IMR-90 (cell line): Measurements from ENCODE around the gene GYPB. TPM values are rescaled to one million over a fixed set of nuclear protein-coding genes. Genes with fewer than 3 reads are reported as not detected.
"Not testable (repeated sequence)": the region's sequence is repeated elsewhere in the genome, so short reads cannot be mapped to it uniquely, and the experiment has no call there.

Source experiments
- ATAC-seq: fragments of 200-7000 bp; cut with Tn5 transposase; 2 replicates; pipeline ENCODE4 v1.9.1; 2020; ENCODE audit warnings: low read depth, mild to moderate bottlenecking, moderate library complexity
- BruUV-seq: library from RNA; stranded (reverse); fragments of 400-500 nt; replicated peaks from 2 replicates; lab custom pipeline; 2021; lab: Mats Ljungman, UMichigan
- CTCF ChIA-PET: fragments of 300-600 bp; formaldehyde crosslinking; extraction: SDS; loops from one replicate; lab custom pipeline; 2021; ENCODE audit warnings: antibody characterized with exemption; lab: Yijun Ruan, JAX
- POLR2A ChIA-PET: fragments of 300-600 bp; sonication (Branson Sonifier 250); formaldehyde crosslinking; loops from one replicate; lab custom pipeline; 2022; ENCODE audit warnings: antibody characterized with exemption; ENCODE audit not compliant: unreplicated experiment; lab: Charles Lee
- DNase-seq: peaks from one replicate; pipeline ENCODE4 v3.0.0; 2013
- H2AFZ ChIP-seq: replicated peaks from 2 replicates; pipeline ENCODE3; 2013; ENCODE audit warnings: low read length, mild to moderate bottlenecking; ENCODE audit not compliant: poor library complexity
- H2AK5ac ChIP-seq: 2 replicates; pipeline ENCODE4 v1.6.1; 2013; ENCODE audit warnings: low read depth, low read length, inconsistent platforms
- H2AK9ac ChIP-seq: replicated peaks from 2 replicates; pipeline ENCODE3; 2013; ENCODE audit warnings: mild to moderate bottlenecking, low read depth, low read length, moderate library complexity; ENCODE audit not compliant: poor library complexity
- H2BK120ac ChIP-seq: 2 replicates; pipeline ENCODE4 v1.6.1; 2013; ENCODE audit warnings: low read depth, low read length, inconsistent platforms
- H2BK15ac ChIP-seq: 3 replicates; pipeline ENCODE4 v1.6.1; 2013; ENCODE audit warnings: low read depth, low read length, inconsistent platforms
- H2BK20ac ChIP-seq: 2 replicates; pipeline ENCODE4 v1.6.1; 2013; ENCODE audit warnings: low read depth, mild to moderate bottlenecking, inconsistent platforms, low read length, moderate library complexity
- H2BK5ac ChIP-seq: 2 replicates; pipeline ENCODE4 v1.6.1; 2013; ENCODE audit warnings: mild to moderate bottlenecking, low read depth, low read length, inconsistent platforms; ENCODE audit not compliant: poor library complexity, severe bottlenecking
- H3K14ac ChIP-seq: replicated peaks from 2 replicates; pipeline ENCODE4 v1.6.1; 2013; ENCODE audit warnings: low read depth, low read length, inconsistent platforms
- H3K18ac ChIP-seq: 2 replicates; pipeline ENCODE4 v1.6.1; 2013; ENCODE audit warnings: low read depth, low read length, control low read depth
- H3K23ac ChIP-seq: 2 replicates; pipeline ENCODE4 v1.6.1; 2013; ENCODE audit warnings: low read depth, low read length, inconsistent platforms
- H3K27ac ChIP-seq: 2 replicates; pipeline ENCODE4 v1.5.1; 2013; ENCODE audit warnings: mild to moderate bottlenecking, control low read depth, low read length; ENCODE audit not compliant: insufficient read depth
- H3K27me3 ChIP-seq: 2 replicates; pipeline ENCODE4 v1.6.1; 2013; ENCODE audit warnings: low read length; ENCODE audit not compliant: control insufficient read depth, insufficient read depth
- H3K36me3 ChIP-seq: 2 replicates; pipeline ENCODE4 v1.6.1; 2013; ENCODE audit warnings: low read length, mixed read lengths; ENCODE audit not compliant: control insufficient read depth, insufficient read depth
- H3K4ac ChIP-seq: 2 replicates; pipeline ENCODE4 v1.6.1; 2013; ENCODE audit warnings: low read depth, low read length, inconsistent platforms
- H3K4me1 ChIP-seq: 2 replicates; pipeline ENCODE4 v1.6.1; 2013; ENCODE audit warnings: low read length, mixed read lengths; ENCODE audit not compliant: control insufficient read depth, insufficient read depth
- H3K4me2 ChIP-seq: 2 replicates; pipeline ENCODE4 v1.6.1; 2013; ENCODE audit warnings: low read depth, mild to moderate bottlenecking, control low read depth, low read length, moderate library complexity
- H3K4me3 ChIP-seq: 2 replicates; pipeline ENCODE4 v1.5.1; 2013; ENCODE audit warnings: low read depth, mild to moderate bottlenecking, control low read depth, low read length, moderate library complexity; ENCODE audit not compliant: insufficient read depth
- H3K56ac ChIP-seq: 2 replicates; pipeline ENCODE4 v1.6.1; 2013; ENCODE audit warnings: low read length, inconsistent platforms; ENCODE audit not compliant: insufficient read depth; ENCODE audit errors: extremely low read depth
- H3K79me1 ChIP-seq, 2 experiments: 2 replicates each; pipeline ENCODE4 v1.6.1; 2013; ENCODE audit warnings: low read length in 2 of 2, inconsistent platforms in 1 of 2, low read depth in 1 of 2
- H3K9ac ChIP-seq: 2 replicates; pipeline ENCODE4 v1.6.1; 2013; ENCODE audit warnings: low read depth, low read length, control low read depth
- H3K9me1 ChIP-seq: 2 replicates; pipeline ENCODE4 v1.6.1; 2013; ENCODE audit warnings: low read length, inconsistent platforms; ENCODE audit not compliant: insufficient read depth
- H3K9me3 ChIP-seq: 2 replicates; pipeline ENCODE4 v1.6.1; 2013; ENCODE audit warnings: low read length; ENCODE audit not compliant: control insufficient read depth, insufficient read depth
- H4K20me1 ChIP-seq: 2 replicates; pipeline ENCODE4 v1.6.1; 2013; ENCODE audit warnings: low read length, inconsistent platforms; ENCODE audit not compliant: insufficient read depth
- H4K5ac ChIP-seq: 2 replicates; pipeline ENCODE4 v1.6.1; 2013; ENCODE audit warnings: mild to moderate bottlenecking, low read depth, low read length, control low read depth
- H4K8ac ChIP-seq, 2 experiments: 2 replicates each; pipeline ENCODE4 v1.6.1; 2013; ENCODE audit warnings: low read depth in 2 of 2, low read length in 2 of 2, control low read depth in 1 of 2, inconsistent platforms in 1 of 2
- H4K91ac ChIP-seq: 2 replicates; pipeline ENCODE4 v1.6.1; 2013; ENCODE audit warnings: low read depth, low read length, inconsistent platforms; ENCODE audit not compliant: insufficient read depth
- WGBS, 2 experiments: methylation state at CpG; one replicate each; pipeline versions ENCODE4 v1.1.5 to v1.1.7; 2013; ENCODE audit warnings: missing lambda C conversion rate in 2 of 2; ENCODE audit not compliant: insufficient read length in 1 of 2; ENCODE audit errors: extremely low coverage in 2 of 2; 5-methylcytosine and 5-hydroxymethylcytosine counted together
- dilution Hi-C: fragments of 300-500 bp; cut with HindIII; formaldehyde crosslinking; loops from one replicate; pipeline ENCODE4 v1.14.3; 2018; ENCODE audit warnings: low sequenced_read_pairs; ENCODE audit not compliant: unreplicated experiment
- in situ Hi-C: fragments of 300-500 bp; cut with MboI; formaldehyde crosslinking; loops from 3 replicates; pipeline ENCODE4 v1.14.3; 2019; ENCODE audit warnings: low sequenced_read_pairs, inconsistent platforms, mixed read lengths
- intact Hi-C: fragments of 100-400 bp; cut with micrococcal nuclease; formaldehyde crosslinking; loops from 2 replicates; pipeline ENCODE4 v1.10.0; 2022
- polyA plus RNA-seq, 3 experiments: library from polyadenylated mRNA; depleted of rRNA; stranded (reverse); fragments of >200 nt; gene quantifications; 2 replicates each; pipeline ENCODE4 v1.2.3, GENCODE V29; 2012; ENCODE audit warnings: low replicate concordance in 1 of 3
- total RNA-seq: library from RNA; depleted of rRNA; stranded (reverse); fragments of >200 nt; gene quantifications from 2 replicates; pipeline ENCODE4 v1.2.3, GENCODE V29; 2012

GYPB gene
- total and polyA plus RNA-seq, 2 of the 4 experiments (the other 2 are of a cell fraction): not detected

DNA sequence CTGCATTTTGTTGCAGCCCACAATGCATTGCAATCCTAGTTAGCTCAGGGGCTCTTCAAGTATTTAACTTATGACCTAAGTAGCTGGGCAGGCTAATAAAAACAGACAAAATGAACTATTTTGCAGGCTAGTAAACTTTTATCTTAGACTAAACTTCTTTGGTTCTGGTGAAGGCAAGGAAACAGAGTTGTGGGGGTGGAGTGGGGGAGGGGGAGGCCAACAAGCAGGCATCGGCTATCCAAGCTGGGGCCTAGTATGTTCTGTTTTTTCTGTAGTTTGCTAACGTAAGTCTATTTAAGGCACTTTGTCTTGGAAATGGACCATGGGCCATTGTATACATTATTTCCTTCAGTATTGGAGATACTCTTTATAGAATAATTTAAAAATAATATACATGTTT is 31.5 kb upstream of the GYPB start:
- H4K8ac ChIP-seq, H3K79me1 ChIP-seq, H3K4me2 ChIP-seq, H3K23ac ChIP-seq, H3K9me1 ChIP-seq, in situ Hi-C loops, H2BK120ac ChIP-seq, H3K9ac ChIP-seq, H4K5ac ChIP-seq, H4K91ac ChIP-seq, CTCF ChIA-PET, BruUV-seq, POLR2A ChIA-PET, H3K27ac ChIP-seq, H2BK20ac ChIP-seq, intact Hi-C loops, H3K27me3 ChIP-seq, H2AK5ac ChIP-seq, dilution Hi-C loops, H4K20me1 ChIP-seq, H2AK9ac ChIP-seq, H3K4me3 ChIP-seq, H2BK5ac ChIP-seq, H3K4ac ChIP-seq, DNase-seq, H3K14ac ChIP-seq, H2AFZ ChIP-seq, H3K36me3 ChIP-seq, ATAC-seq, H3K4me1 ChIP-seq, H3K18ac ChIP-seq, H3K9me3 ChIP-seq, H3K56ac ChIP-seq, H2BK15ac ChIP-seq: not testable (repeated sequence)
- WGBS, 2 experiments: no CpG with 5 or more reads among the region's 2 CpGs
